HepG2 (cell line): ENCODE results near the gene PEX13. TPM values are rescaled to one million over a fixed set of nuclear protein-coding genes. Genes with fewer than 3 reads are reported as not detected.

Experiments used
- BHLHE40 ChIP-seq: IDR thresholded peaks from 2 replicates; pipeline ENCODE4 v1.6.1; 2011; ENCODE audit warnings: low read length, improper control_type of control experiment
- GABPB1 ChIP-seq: IDR thresholded peaks from 2 replicates; pipeline ENCODE4 v1.6.1; 2016; ENCODE audit warnings: mild to moderate bottlenecking, missing genetic modification reagents, moderate library complexity, missing compliant biosample characterization
- HNRNPL ChIP-seq: fragments of 200-400 bp; formaldehyde crosslinking; IDR thresholded peaks from 2 replicates; pipeline ENCODE4 v1.6.1; 2017; ENCODE audit warnings: mild to moderate bottlenecking, low read depth, low read length
- PITX1 ChIP-seq: sonication (generic); formaldehyde crosslinking; IDR thresholded peaks from 2 replicates; pipeline ENCODE4 v1.5.1; 2020; ENCODE audit warnings: mild to moderate bottlenecking, missing genetic modification reagents
- STAG1 ChIP-seq: sonication (generic); formaldehyde crosslinking; IDR thresholded peaks from 2 replicates; pipeline ENCODE4 v1.4.0; 2020; ENCODE audit warnings: missing genetic modification reagents
- XRCC5 ChIP-seq: fragments of 200-400 bp; formaldehyde crosslinking; optimal IDR thresholded peaks from 2 replicates; pipeline ENCODE3; 2017; ENCODE audit warnings: mild to moderate bottlenecking, low read length
- ZBTB8A ChIP-seq: sonication (generic); formaldehyde crosslinking; IDR thresholded peaks from 2 replicates; pipeline ENCODE4 v1.4.0; 2020; ENCODE audit warnings: mild to moderate bottlenecking, low read depth, missing genetic modification reagents, borderline replicate concordance
- ZNF263 ChIP-seq: sonication (generic); formaldehyde crosslinking; IDR thresholded peaks from 2 replicates; pipeline ENCODE4 v1.4.0; 2020; ENCODE audit warnings: missing genetic modification reagents
- ZNF350 ChIP-seq: sonication (generic); formaldehyde crosslinking; IDR thresholded peaks from 2 replicates; pipeline ENCODE4 v1.4.0; 2020; ENCODE audit warnings: mild to moderate bottlenecking, low read depth, missing genetic modification reagents, borderline replicate concordance
- ZNF460 ChIP-seq: sonication (generic); formaldehyde crosslinking; IDR thresholded peaks from 2 replicates; pipeline ENCODE4 v1.5.1; 2020; ENCODE audit warnings: missing genetic modification reagents, mild to moderate bottlenecking, borderline replicate concordance
- ZNF547 ChIP-seq: sonication (generic); formaldehyde crosslinking; IDR thresholded peaks from 2 replicates; pipeline ENCODE4 v1.5.1; 2020; ENCODE audit warnings: mild to moderate bottlenecking, missing genetic modification reagents
- polyA plus RNA-seq, 8 experiments: library from polyadenylated mRNA; depleted of rRNA in 3 of 8; stranded (reverse) in 7 of 8; unstranded in 1 of 8; fragments of >200 nt; fragmentation: Illumina TruSeq in 4 of 8; extraction: Trizol in 4 of 8; gene quantifications; 2 replicates each; pipeline versions ENCODE4 v1.2.1 to v1.2.3, GENCODE V29; 2011 to 2016; ENCODE audit warnings: low read depth in 4 of 8, missing spikeins in 1 of 8, mixed read lengths in 1 of 8; ENCODE audit not compliant: insufficient read depth in 1 of 8
- total RNA-seq, 5 experiments: library from RNA; depleted of rRNA; stranded (reverse); fragments of >200 nt; fragmentation: Illumina TruSeq; extraction: Trizol; gene quantifications; 2 replicates each; pipeline ENCODE4 v1.2.3, GENCODE V29; 2016; ENCODE audit warnings: low read depth in 1 of 5
- TF ChIP-seq, protein P1 (sequence below): sonication (generic); formaldehyde crosslinking; IDR thresholded peaks from 2 replicates; pipeline ENCODE4 v1.9.0; 2021; ENCODE audit warnings: mild to moderate bottlenecking, missing genetic modification reagents
- TF ChIP-seq, protein P2 (sequence below): sonication (generic); formaldehyde crosslinking; conservative IDR thresholded peaks from 2 replicates; pipeline ENCODE4 v1.4.0; 2020; ENCODE audit warnings: missing genetic modification reagents
- TF ChIP-seq, protein P3 (sequence below): sonication (generic); formaldehyde crosslinking; IDR thresholded peaks from 2 replicates; pipeline ENCODE4 v1.4.0; 2020; ENCODE audit warnings: missing genetic modification reagents
- TF ChIP-seq, protein P4 (sequence below), 2 experiments: fragments of 450-650 bp in 1 of 2; sonication (generic) in 1 of 2; formaldehyde crosslinking; IDR thresholded peaks; 2 replicates each; pipeline versions ENCODE4 v1.5.0 to v1.8.0; 2020 to 2022; ENCODE audit warnings: mild to moderate bottlenecking in 1 of 2, missing genetic modification reagents in 1 of 2

The PEX13 gene
- total and polyA plus RNA-seq, 2 of the 13 experiments (the other 11 are each of a cell fraction or from before 2014, with no cell fraction given), result 47.9 to 75.9 TPM

DNA sequence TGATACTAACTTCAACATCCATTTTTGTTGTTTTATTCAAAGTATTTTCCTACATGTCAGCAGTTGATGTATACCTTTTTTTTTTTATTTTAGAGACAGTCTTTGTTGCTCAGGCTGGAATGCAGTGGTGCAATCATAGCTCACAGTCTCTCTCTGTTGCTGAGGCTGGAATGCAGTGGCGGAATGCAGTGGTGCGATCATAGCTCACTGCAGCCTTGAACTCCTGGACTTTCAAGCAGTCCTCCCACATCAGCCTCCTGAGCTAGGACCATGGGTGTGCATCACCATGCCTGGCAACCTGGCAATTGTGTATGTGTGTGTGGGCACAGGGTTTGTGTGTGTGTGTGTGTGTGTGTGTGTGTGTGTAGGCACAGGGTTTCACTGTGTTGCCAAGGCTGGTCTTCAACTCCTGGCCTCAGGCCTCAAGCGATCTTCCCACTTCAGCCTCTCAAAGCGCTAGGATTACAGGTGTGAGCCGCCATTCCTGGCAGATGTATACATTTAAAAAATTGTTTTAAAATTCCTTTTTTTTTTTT, 72.9 kb downstream of the PEX13 start (continued):
- TF ChIP-seq, protein P1, sequence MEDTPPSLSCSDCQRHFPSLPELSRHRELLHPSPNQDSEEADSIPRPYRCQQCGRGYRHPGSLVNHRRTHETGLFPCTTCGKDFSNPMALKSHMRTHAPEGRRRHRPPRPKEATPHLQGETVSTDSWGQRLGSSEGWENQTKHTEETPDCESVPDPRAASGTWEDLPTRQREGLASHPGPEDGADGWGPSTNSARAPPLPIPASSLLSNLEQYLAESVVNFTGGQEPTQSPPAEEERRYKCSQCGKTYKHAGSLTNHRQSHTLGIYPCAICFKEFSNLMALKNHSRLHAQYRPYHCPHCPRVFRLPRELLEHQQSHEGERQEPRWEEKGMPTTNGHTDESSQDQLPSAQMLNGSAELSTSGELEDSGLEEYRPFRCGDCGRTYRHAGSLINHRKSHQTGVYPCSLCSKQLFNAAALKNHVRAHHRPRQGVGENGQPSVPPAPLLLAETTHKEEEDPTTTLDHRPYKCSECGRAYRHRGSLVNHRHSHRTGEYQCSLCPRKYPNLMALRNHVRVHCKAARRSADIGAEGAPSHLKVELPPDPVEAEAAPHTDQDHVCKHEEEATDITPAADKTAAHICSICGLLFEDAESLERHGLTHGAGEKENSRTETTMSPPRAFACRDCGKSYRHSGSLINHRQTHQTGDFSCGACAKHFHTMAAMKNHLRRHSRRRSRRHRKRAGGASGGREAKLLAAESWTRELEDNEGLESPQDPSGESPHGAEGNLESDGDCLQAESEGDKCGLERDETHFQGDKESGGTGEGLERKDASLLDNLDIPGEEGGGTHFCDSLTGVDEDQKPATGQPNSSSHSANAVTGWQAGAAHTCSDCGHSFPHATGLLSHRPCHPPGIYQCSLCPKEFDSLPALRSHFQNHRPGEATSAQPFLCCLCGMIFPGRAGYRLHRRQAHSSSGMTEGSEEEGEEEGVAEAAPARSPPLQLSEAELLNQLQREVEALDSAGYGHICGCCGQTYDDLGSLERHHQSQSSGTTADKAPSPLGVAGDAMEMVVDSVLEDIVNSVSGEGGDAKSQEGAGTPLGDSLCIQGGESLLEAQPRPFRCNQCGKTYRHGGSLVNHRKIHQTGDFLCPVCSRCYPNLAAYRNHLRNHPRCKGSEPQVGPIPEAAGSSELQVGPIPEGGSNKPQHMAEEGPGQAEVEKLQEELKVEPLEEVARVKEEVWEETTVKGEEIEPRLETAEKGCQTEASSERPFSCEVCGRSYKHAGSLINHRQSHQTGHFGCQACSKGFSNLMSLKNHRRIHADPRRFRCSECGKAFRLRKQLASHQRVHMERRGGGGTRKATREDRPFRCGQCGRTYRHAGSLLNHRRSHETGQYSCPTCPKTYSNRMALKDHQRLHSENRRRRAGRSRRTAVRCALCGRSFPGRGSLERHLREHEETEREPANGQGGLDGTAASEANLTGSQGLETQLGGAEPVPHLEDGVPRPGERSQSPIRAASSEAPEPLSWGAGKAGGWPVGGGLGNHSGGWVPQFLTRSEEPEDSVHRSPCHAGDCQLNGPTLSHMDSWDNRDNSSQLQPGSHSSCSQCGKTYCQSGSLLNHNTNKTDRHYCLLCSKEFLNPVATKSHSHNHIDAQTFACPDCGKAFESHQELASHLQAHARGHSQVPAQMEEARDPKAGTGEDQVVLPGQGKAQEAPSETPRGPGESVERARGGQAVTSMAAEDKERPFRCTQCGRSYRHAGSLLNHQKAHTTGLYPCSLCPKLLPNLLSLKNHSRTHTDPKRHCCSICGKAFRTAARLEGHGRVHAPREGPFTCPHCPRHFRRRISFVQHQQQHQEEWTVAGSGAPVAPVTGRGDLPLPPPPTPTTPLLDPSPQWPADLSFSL (CRISPR knock-in tag), result peak; percentile 96
- TF ChIP-seq GABPB1 (CRISPR knock-in tag) (peak; percentile 19; the same call in 1 of the 2 replicates), ZNF350 (CRISPR knock-in tag) (peak; percentile 25; the same call in 1 of the 2 replicates), BHLHE40 (0 out of 2 replicates have a peak, but pooled peaks have one; percentile 17), ZNF460 (CRISPR knock-in tag) (peak; percentile 81; the same call in 1 of the 2 replicates), STAG1 (CRISPR knock-in tag) (peak; percentile 21), ZBTB8A (CRISPR knock-in tag) (no peak), HNRNPL (0 out of 2 replicates have a peak, but pooled peaks have one; percentile 56), ZNF263 (CRISPR knock-in tag) (peak; percentile 98), XRCC5 (no peak), ZNF547 (no peak), PITX1 (CRISPR knock-in tag) (peak; percentile 63; the same call in 1 of the 2 replicates)
- TF ChIP-seq, protein P2, sequence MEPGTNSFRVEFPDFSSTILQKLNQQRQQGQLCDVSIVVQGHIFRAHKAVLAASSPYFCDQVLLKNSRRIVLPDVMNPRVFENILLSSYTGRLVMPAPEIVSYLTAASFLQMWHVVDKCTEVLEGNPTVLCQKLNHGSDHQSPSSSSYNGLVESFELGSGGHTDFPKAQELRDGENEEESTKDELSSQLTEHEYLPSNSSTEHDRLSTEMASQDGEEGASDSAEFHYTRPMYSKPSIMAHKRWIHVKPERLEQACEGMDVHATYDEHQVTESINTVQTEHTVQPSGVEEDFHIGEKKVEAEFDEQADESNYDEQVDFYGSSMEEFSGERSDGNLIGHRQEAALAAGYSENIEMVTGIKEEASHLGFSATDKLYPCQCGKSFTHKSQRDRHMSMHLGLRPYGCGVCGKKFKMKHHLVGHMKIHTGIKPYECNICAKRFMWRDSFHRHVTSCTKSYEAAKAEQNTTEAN (CRISPR knock-in tag), result peak; percentile 85
- TF ChIP-seq, protein P3, sequence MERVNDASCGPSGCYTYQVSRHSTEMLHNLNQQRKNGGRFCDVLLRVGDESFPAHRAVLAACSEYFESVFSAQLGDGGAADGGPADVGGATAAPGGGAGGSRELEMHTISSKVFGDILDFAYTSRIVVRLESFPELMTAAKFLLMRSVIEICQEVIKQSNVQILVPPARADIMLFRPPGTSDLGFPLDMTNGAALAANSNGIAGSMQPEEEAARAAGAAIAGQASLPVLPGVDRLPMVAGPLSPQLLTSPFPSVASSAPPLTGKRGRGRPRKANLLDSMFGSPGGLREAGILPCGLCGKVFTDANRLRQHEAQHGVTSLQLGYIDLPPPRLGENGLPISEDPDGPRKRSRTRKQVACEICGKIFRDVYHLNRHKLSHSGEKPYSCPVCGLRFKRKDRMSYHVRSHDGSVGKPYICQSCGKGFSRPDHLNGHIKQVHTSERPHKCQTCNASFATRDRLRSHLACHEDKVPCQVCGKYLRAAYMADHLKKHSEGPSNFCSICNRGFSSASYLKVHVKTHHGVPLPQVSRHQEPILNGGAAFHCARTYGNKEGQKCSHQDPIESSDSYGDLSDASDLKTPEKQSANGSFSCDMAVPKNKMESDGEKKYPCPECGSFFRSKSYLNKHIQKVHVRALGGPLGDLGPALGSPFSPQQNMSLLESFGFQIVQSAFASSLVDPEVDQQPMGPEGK (CRISPR knock-in tag), result no peak
- TF ChIP-seq, protein P4, sequence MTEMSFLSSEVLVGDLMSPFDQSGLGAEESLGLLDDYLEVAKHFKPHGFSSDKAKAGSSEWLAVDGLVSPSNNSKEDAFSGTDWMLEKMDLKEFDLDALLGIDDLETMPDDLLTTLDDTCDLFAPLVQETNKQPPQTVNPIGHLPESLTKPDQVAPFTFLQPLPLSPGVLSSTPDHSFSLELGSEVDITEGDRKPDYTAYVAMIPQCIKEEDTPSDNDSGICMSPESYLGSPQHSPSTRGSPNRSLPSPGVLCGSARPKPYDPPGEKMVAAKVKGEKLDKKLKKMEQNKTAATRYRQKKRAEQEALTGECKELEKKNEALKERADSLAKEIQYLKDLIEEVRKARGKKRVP (CRISPR knock-in tag; IDR thresholded peaks at IDR 0.05), result peak in 1 of 2 experiments; percentile 55; a peak in 1 of 4 replicates
